Parathyroid adenoma (tissue), 2 donors: Measurements from ENCODE around the gene CNGB1.

Experiments
- H2AFZ ChIP-seq: fragments of 300-600 bp; sonication (generic); one replicate; pipeline ENCODE4 v1.7.0; 2017; ENCODE audit warnings: antibody characterized with exemption, mild to moderate bottlenecking
- H3K27ac ChIP-seq: fragments of 300-600 bp; sonication (generic); one replicate; pipeline ENCODE4 v1.7.0; 2017
- H3K27me3 ChIP-seq: fragments of 300-600 bp; sonication (generic); one replicate; pipeline ENCODE4 v1.7.0; 2017; ENCODE audit warnings: low read length; ENCODE audit not compliant: control insufficient read depth, insufficient read depth
- H3K36me3 ChIP-seq: fragments of 300-600 bp; sonication (generic); one replicate; pipeline ENCODE4 v1.7.0; 2017; ENCODE audit warnings: low read length; ENCODE audit not compliant: control insufficient read depth, insufficient read depth
- H3K4me1 ChIP-seq: fragments of 300-600 bp; sonication (generic); one replicate; pipeline ENCODE4 v1.7.0; 2017; ENCODE audit warnings: control low read depth
- H3K4me2 ChIP-seq: fragments of 300-600 bp; sonication (generic); one replicate; pipeline ENCODE4 v1.7.0; 2017; ENCODE audit warnings: low read length
- H3K4me3 ChIP-seq: fragments of 300-600 bp; sonication (generic); one replicate; pipeline ENCODE4 v1.7.0; 2017; ENCODE audit warnings: low read depth, low read length
- H3K79me2 ChIP-seq: fragments of 300-600 bp; sonication (generic); one replicate; pipeline ENCODE4 v1.7.0; 2017; ENCODE audit warnings: control low read depth
- H3K9ac ChIP-seq: fragments of 300-600 bp; sonication (generic); one replicate; pipeline ENCODE4 v1.7.0; 2017; ENCODE audit warnings: mild to moderate bottlenecking
- H3K9me3 ChIP-seq: fragments of 300-600 bp; sonication (generic); one replicate; pipeline ENCODE4 v1.7.0; 2017; ENCODE audit warnings: low read length; ENCODE audit not compliant: control insufficient read depth
- CTCF ChIP-seq: fragments of 300-600 bp; sonication (generic); IDR thresholded peaks from one replicate; pipeline ENCODE4 v1.7.0; 2017; ENCODE audit warnings: antibody characterized with exemption, mild to moderate bottlenecking
- donor health status: primary hyperparathyroidism.

The CNGB1 gene

GRCh38 chr16:57999971-58000705, 29.2 kb upstream of the CNGB1 start, which contains the start of gene ZNF319:
Gene ZNF319 (minus strand): TSS chr16:58000672. CDS start chr16:57998265, 2,407 bp downstream.
- Histone ChIP-seq H3K36me3 (no peaks in the 10 kb centered on the region), H3K4me2 (peak within 1 kb of the TSS; percentile 93), H3K9me3 (no peaks in the 10 kb centered on the region), H3K27me3 (no peaks in the 10 kb centered on the region), H3K27ac (peak within 1 kb of the TSS; percentile 84), H3K9ac (peak within 1 kb of the TSS; percentile 38), H3K4me1 (peaks cover 8% of the 10 kb centered on the region), H3K79me2 (peaks cover 2% of the 10 kb centered on the region), H2AFZ (peak within 1 kb of the TSS; percentile 100), H3K4me3 (peak within 1 kb of the TSS; percentile 75)
- TF ChIP-seq CTCF: no peak

- no peak for TF ChIP-seq CTCF
- H3K36me3 ChIP-seq: no peaks in the 10 kb centered on the region
- peak overlapping the region; percentile 38 for H3K9ac ChIP-seq
- H3K4me3 ChIP-seq: peak overlapping the region; percentile 61
- H3K27ac ChIP-seq: peak overlapping the region; percentile 62
- H3K79me2 ChIP-seq: peaks cover 2% of the 10 kb centered on the region
- peak overlapping the region; percentile 72 for H2AFZ ChIP-seq
- H3K9me3 ChIP-seq: no peaks in the 10 kb centered on the region
- no peaks in the 10 kb centered on the region for H3K27me3 ChIP-seq
- peaks cover 8% of the 10 kb centered on the region for H3K4me1 ChIP-seq
- peak overlapping the region; percentile 93 for H3K4me2 ChIP-seq
These were observed 28.5 kb upstream of the CNGB1 start for GRCh38 chr16:57999366-57999970.

- H3K36me3 ChIP-seq: no peaks in the 10 kb centered on the region
- no peak overlapping the region for H3K27ac ChIP-seq
- H3K4me2 ChIP-seq: peak overlapping the region; percentile 93
- H3K4me3 ChIP-seq: no peak overlapping the region
- H3K9me3 ChIP-seq: no peaks in the 10 kb centered on the region
- H3K79me2 ChIP-seq: peaks cover 2% of the 10 kb centered on the region
- H3K27me3 ChIP-seq: no peaks in the 10 kb centered on the region
- no peak for TF ChIP-seq CTCF
- H3K9ac ChIP-seq: no peak overlapping the region
- H2AFZ ChIP-seq: no peak overlapping the region
- H3K4me1 ChIP-seq: peaks cover 8% of the 10 kb centered on the region
These were observed 28.1 kb upstream of the CNGB1 start for GRCh38 chr16:57998992-57999365.

GRCh38 chr16:57998486-57998885, 27.6 kb upstream of the CNGB1 start:
- no peak for TF ChIP-seq CTCF
- Histone ChIP-seq H3K79me2 (peaks cover 2% of the 10 kb centered on the region), H3K27me3 (no peaks in the 10 kb centered on the region), H3K4me1 (peaks cover 8% of the 10 kb centered on the region), H3K9ac (no peak overlapping the region), H2AFZ (no peak overlapping the region), H3K36me3 (no peaks in the 10 kb centered on the region), H3K4me3 (no peak overlapping the region), H3K27ac (no peak overlapping the region), H3K9me3 (no peaks in the 10 kb centered on the region), H3K4me2 (no peak overlapping the region)
